GM21717 (cell line): Measurements from ENCODE around the gene OR4P4.

ENCODE experiments used
- ATAC-seq: cut with Tn5 transposase; IDR thresholded peaks from one replicate; pipeline ENCODE4 v1.9.1; 2021; ENCODE audit warnings: mild to moderate bottlenecking, moderate library complexity; ENCODE audit not compliant: unreplicated experiment

The OR4P4 gene

GRCh38 chr11:55634813-55635212 is at the start of gene OR4P4:
Gene OR4P4 (plus strand): TSS chr11:55635113.
- ATAC-seq: no peak

- no peak for ATAC-seq
Observed at GRCh38 chr11:55607545-55607944, 27.4 kb upstream of the OR4P4 start, which contains the start of gene OR4C11. Gene OR4C11 (minus strand): TSS chr11:55607645. CDS start chr11:55604373, 3,272 bp downstream.

GRCh38 chr11:55624531-55624930 is 10.4 kb upstream of the OR4P4 start:
- ATAC-seq: no peak

GRCh38 chr11:55648027-55648426 is 13.1 kb downstream of the OR4P4 start, which contains the start of gene OR4S2:
Gene OR4S2 (plus strand): TSS chr11:55648327. CDS start chr11:55650904, 2,577 bp downstream.
- ATAC-seq: no peak

- no peak for ATAC-seq
Observed at GRCh38 chr11:55652560-55652959, 17.6 kb downstream of the OR4P4 start.

- no peak for ATAC-seq
Observed at GRCh38 chr11:55655096-55655495, 20.2 kb downstream of the OR4P4 start.

- ATAC-seq: peak; percentile 97
Observed at GRCh38 chr11:55658031-55658573, 23.2 kb downstream of the OR4P4 start.

- ATAC-seq: peak; percentile 22
Observed at GRCh38 chr11:55658608-55659007, 23.7 kb downstream of the OR4P4 start.

GRCh38 chr11:55661901-55662300 is 27.0 kb downstream of the OR4P4 start, which contains the start of gene OR4C6:
Gene OR4C6 (plus strand): TSS chr11:55662201. CDS start chr11:55665167, 2,966 bp downstream.
- no peak for ATAC-seq

- ATAC-seq: no peak
Observed at GRCh38 chr11:55669376-55669775, 34.5 kb downstream of the OR4P4 start.

- no peak for ATAC-seq
Observed at GRCh38 chr11:55673860-55674259, 38.9 kb downstream of the OR4P4 start.
